ENCODE results near the gene TAF15.

- TF ChIP-seq, protein P1, sequence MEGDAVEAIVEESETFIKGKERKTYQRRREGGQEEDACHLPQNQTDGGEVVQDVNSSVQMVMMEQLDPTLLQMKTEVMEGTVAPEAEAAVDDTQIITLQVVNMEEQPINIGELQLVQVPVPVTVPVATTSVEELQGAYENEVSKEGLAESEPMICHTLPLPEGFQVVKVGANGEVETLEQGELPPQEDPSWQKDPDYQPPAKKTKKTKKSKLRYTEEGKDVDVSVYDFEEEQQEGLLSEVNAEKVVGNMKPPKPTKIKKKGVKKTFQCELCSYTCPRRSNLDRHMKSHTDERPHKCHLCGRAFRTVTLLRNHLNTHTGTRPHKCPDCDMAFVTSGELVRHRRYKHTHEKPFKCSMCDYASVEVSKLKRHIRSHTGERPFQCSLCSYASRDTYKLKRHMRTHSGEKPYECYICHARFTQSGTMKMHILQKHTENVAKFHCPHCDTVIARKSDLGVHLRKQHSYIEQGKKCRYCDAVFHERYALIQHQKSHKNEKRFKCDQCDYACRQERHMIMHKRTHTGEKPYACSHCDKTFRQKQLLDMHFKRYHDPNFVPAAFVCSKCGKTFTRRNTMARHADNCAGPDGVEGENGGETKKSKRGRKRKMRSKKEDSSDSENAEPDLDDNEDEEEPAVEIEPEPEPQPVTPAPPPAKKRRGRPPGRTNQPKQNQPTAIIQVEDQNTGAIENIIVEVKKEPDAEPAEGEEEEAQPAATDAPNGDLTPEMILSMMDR (IDR thresholded peaks at IDR 0.05; ENCODE audit: low read length) = no peak
- TF ChIP-seq EZH2phosphoT487 (IDR thresholded peaks at IDR 0.05; ENCODE audit: low read length) (no peak), EZH2 (optimal IDR thresholded peaks at IDR 0.05; ENCODE audit: low read depth, low read length) (no peak)
Observed at GRCh38 chr17:35866341-35866950, 57.2 kb downstream of the TAF15 start.

Measured in MM.1S (cell line).